SJSA1 (cell line): ENCODE measurements around the gene MFSD2B. TPM values are rescaled to one million over a fixed set of nuclear protein-coding genes. Genes with fewer than 3 reads are reported as not detected.
"Not testable (repeated sequence)": the region's sequence is repeated elsewhere in the genome, so short reads cannot be mapped to it uniquely, and the experiment has no call there.

Experiments used
- DNase-seq, 2 experiments: peaks; one replicate each; pipeline ENCODE4 v3.0.0-alpha.2; 2015 to 2020; ENCODE audit warnings: low spot score in 2 of 2, low read depth in 1 of 2
- H3K27ac ChIP-seq: fragments of 250-450 bp; sonication (Bioruptor Pico); 2 replicates; pipeline ENCODE4 v1.5.1; 2020; ENCODE audit warnings: mild to moderate bottlenecking, moderate library complexity
- H3K27me3 ChIP-seq: fragments of 250-450 bp; sonication (Bioruptor Pico); replicated peaks from 2 replicates; pipeline ENCODE4 v1.5.1; 2020; ENCODE audit warnings: mild to moderate bottlenecking, moderate library complexity
- H3K36me3 ChIP-seq: fragments of 250-450 bp; sonication (Bioruptor Pico); 2 replicates; pipeline ENCODE4 v1.5.1; 2020; ENCODE audit warnings: mild to moderate bottlenecking
- H3K4me1 ChIP-seq: fragments of 250-450 bp; sonication (Bioruptor Pico); replicated peaks from 2 replicates; pipeline ENCODE4 v1.6.1; 2021; ENCODE audit warnings: mild to moderate bottlenecking
- H3K4me3 ChIP-seq: fragments of 250-450 bp; sonication (Bioruptor Pico); 2 replicates; pipeline ENCODE4 v1.5.1; 2020; ENCODE audit warnings: mild to moderate bottlenecking
- H3K9me3 ChIP-seq: fragments of 250-450 bp; sonication (Bioruptor Pico); replicated peaks from 2 replicates; pipeline ENCODE4 v1.5.1; 2020; ENCODE audit warnings: mild to moderate bottlenecking
- total RNA-seq: library from RNA; depleted of rRNA; stranded (reverse); fragments of >200 nt; shearing (Covaris generic); gene quantifications from 2 replicates; pipeline ENCODE4 v1.2.3, GENCODE V29; 2014

The MFSD2B gene
- total RNA-seq, 1 experiment from 2014 or later = not detected

DNA sequence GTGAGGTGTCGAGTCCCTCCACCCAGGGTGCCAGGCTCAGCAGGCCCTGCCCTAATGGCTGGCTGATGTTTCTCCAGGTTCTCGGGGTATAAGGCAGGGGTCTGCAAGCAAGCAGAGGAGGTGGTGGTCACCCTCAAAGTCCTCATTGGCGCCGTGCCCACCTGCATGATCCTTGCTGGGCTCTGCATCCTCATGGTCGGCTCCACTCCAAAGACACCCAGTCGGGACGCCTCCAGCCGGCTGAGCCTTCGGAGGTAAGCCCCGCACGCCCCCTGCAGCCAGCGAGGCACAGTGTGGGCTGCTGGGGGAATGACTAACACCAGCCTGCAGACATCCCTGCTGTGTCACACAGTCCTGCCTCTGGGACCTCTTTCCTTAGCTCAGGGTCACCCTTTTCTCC, 14.1 kb downstream of the MFSD2B start:
- H3K4me3 ChIP-seq = no peak overlapping the region
- no peaks in the 10 kb centered on the region; the same call in 1 of the 2 replicates for H3K9me3 ChIP-seq
- no peak overlapping the region for H3K27ac ChIP-seq
- H3K27me3 ChIP-seq = no peaks in the 10 kb centered on the region
- peak in 1 of 2 experiments; percentile 63 for DNase-seq
- peaks cover 61% of the 10 kb centered on the region for H3K36me3 ChIP-seq
- no peaks in the 10 kb centered on the region for H3K4me1 ChIP-seq

- H3K36me3 ChIP-seq = peaks cover 72% of the 10 kb centered on the region
- H3K4me3 ChIP-seq = no peak overlapping the region
- no peaks in the 10 kb centered on the region for H3K27me3 ChIP-seq
- peak in 1 of 2 experiments; percentile 25 for DNase-seq
- peaks cover under 1% of the 10 kb centered on the region for H3K4me1 ChIP-seq
- H3K27ac ChIP-seq = no peak overlapping the region
- H3K9me3 ChIP-seq = no peaks in the 10 kb centered on the region; the same call in 1 of the 2 replicates
These were observed 15.2 kb downstream of the MFSD2B start for GRCh38 chr2:24024996-24025663.

GRCh38 chr2:24026233-24026632, 16.3 kb downstream of the MFSD2B start:
- DNase-seq = peak in 1 of 2 experiments; percentile 7
- Histone ChIP-seq H3K4me1 (peaks cover 11% of the 10 kb centered on the region), H3K36me3 (peaks cover 82% of the 10 kb centered on the region), H3K27ac (no peak overlapping the region), H3K9me3 (no peaks in the 10 kb centered on the region; the same call in 1 of the 2 replicates), H3K4me3 (no peak overlapping the region), H3K27me3 (no peaks in the 10 kb centered on the region)

- no peaks in the 10 kb centered on the region for H3K9me3 ChIP-seq
- H3K27me3 ChIP-seq = no peaks in the 10 kb centered on the region
- H3K4me1 ChIP-seq = no peaks in the 10 kb centered on the region
- no peak overlapping the region for H3K4me3 ChIP-seq
- peaks cover 34% of the 10 kb centered on the region for H3K36me3 ChIP-seq
- no peak for DNase-seq
- H3K27ac ChIP-seq = no peak overlapping the region
These were observed 29.1 kb downstream of the MFSD2B start for GRCh38 chr2:24038786-24039499.

DNA sequence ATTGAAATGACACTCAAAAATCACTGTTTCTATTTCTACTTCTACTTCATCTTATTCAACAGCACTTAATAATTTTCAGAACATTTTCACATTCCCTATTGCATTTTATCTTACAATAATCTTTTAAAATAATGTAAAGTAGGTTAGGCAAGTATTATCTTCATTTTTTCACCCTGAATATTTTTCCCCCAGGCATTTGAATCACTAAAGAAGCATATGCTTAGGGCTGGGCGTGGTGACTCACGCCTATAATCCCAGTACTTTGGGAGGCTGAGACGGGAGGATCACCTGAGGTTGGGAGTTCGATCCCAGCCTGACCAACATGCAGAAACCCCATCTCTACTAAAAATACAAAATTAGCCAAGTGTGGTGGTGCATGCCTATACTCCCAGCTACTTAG, 30.6 kb downstream of the MFSD2B start:
- no peaks in the 10 kb centered on the region for H3K4me1 ChIP-seq
- peaks cover 34% of the 10 kb centered on the region for H3K36me3 ChIP-seq
- no peaks in the 10 kb centered on the region for H3K27me3 ChIP-seq
- DNase-seq = no peak
- H3K27ac ChIP-seq = no peak overlapping the region
- H3K4me3 ChIP-seq = no peak overlapping the region
- no peaks in the 10 kb centered on the region for H3K9me3 ChIP-seq

- not testable (repeated sequence) for H3K9me3 ChIP-seq, H3K4me3 ChIP-seq, DNase-seq, H3K4me1 ChIP-seq, H3K27me3 ChIP-seq, H3K27ac ChIP-seq
- H3K36me3 ChIP-seq = peaks cover 17% of the 10 kb centered on the region
These were observed 33.2 kb downstream of the MFSD2B start for GRCh38 chr2:24043133-24043532.

- Histone ChIP-seq H3K4me3 (peak overlapping the region; percentile 54), H3K4me1 (peaks cover 13% of the 10 kb centered on the region), H3K27me3 (no peaks in the 10 kb centered on the region), H3K9me3 (no peaks in the 10 kb centered on the region), H3K27ac (no peak overlapping the region), H3K36me3 (no peaks in the 10 kb centered on the region; the same call in 1 of the 2 replicates)
- no peak for DNase-seq
These were observed 35.9 kb downstream of the MFSD2B start for GRCh38 chr2:24045511-24046508.

DNA sequence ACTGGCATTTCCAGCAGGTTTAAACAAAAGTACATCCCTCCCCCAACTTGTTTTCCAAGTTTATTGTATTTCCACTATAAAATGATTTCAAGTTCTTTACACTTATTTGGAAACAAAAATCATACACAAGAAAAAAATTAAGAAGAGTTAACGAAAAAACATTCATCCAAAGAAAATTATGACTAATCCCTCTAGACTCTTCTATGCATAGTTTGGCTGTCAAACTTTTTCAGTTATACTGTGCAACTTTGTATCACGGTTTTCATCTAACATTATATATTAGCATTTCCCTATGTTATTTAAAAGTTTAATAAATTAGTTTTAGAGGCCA, 36.7 kb downstream of the MFSD2B start:
- H3K27ac ChIP-seq = no peak overlapping the region; the same call in 1 of the 2 replicates
- no peaks in the 10 kb centered on the region; the same call in 1 of the 2 replicates for H3K36me3 ChIP-seq
- H3K27me3 ChIP-seq = no peaks in the 10 kb centered on the region
- H3K4me1 ChIP-seq = peaks cover 13% of the 10 kb centered on the region
- H3K9me3 ChIP-seq = no peaks in the 10 kb centered on the region
- DNase-seq = no peak
- H3K4me3 ChIP-seq = peak overlapping the region; percentile 54

DNA sequence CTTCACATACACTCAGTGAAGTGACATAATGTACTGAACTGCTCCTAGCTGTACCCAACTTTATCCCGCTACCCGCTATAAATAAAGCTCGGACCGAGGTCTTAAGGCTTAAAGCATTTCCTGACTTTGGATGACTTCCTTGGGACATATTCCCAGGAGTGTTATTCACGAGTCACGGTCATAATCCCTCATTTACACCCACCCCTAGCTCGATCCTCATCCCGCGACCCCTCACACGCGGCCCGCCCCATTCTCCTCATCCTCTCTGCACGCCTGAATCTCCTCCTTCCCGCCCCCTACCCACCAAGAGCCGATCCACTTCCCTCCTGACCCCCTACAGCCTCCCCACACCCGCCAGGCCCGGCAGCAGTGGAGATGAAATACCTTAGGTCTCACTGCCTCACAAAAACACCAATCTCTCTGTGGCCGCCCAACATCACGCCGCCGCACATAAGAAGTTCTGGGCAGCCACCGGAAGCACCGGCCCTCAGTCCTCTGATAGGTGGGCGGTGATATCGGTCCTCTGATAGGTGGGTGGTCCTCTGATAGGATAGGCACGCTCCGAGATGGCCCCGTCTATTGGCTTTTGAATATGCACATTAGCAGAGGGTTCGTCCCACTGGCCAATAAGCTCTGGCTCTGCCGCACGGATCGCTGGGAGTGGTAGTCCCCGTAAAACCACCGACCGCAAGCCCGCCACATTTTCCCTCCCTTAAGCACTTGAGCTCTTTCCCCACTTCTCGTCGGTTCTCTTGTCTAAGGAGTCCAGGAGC, 37.2 kb downstream of the MFSD2B start, which contains the start of gene WDCP:
TSS of gene WDCP (minus strand) at position 462 of the 773 bp plus-strand sequence. CDS start 7,897 bp downstream, outside the sequence.
- H3K4me1 ChIP-seq = peaks cover 13% of the 10 kb centered on the region
- peak within 1 kb of the TSS; percentile 24; the same call in 1 of the 2 replicates for H3K27ac ChIP-seq
- peak within 1 kb of the TSS; percentile 54 for H3K4me3 ChIP-seq
- no peaks in the 10 kb centered on the region for H3K27me3 ChIP-seq
- H3K36me3 ChIP-seq = no peaks in the 10 kb centered on the region; the same call in 1 of the 2 replicates
- H3K9me3 ChIP-seq = no peaks in the 10 kb centered on the region
- peak; percentile 91 to 98 for DNase-seq

DNA sequence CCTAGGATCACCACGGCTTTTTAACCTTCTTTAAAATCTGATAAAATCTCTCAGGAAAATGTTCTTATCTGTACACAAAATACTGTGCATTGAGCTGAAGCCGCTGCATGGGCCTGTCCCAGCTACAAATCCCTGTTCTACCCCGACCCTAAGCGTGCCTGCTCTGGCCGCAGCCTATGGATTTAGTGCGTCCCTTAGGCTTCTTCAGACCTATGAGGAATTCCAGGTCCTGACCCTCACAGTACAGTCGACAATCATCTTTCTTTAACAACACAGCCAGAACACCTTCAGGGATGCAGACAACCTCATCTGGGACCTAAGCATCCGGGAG, 37.8 kb downstream of the MFSD2B start:
- Histone ChIP-seq H3K4me1 (peaks cover 15% of the 10 kb centered on the region), H3K36me3 (no peaks in the 10 kb centered on the region; the same call in 1 of the 2 replicates), H3K4me3 (no peak overlapping the region), H3K9me3 (no peaks in the 10 kb centered on the region), H3K27ac (no peak overlapping the region), H3K27me3 (no peaks in the 10 kb centered on the region)
- no peak for DNase-seq

- Histone ChIP-seq H3K4me3 (peak overlapping the region; percentile 56), H3K27ac (no peak overlapping the region), H3K36me3 (no peaks in the 10 kb centered on the region), H3K4me1 (peaks cover 24% of the 10 kb centered on the region), H3K9me3 (no peaks in the 10 kb centered on the region), H3K27me3 (no peaks in the 10 kb centered on the region)
- no peak for DNase-seq
These were observed 39.0 kb downstream of the MFSD2B start for GRCh38 chr2:24048769-24049484.

- Histone ChIP-seq H3K4me3 (peak within 1 kb of the TSS; percentile 56), H3K4me1 (peaks cover 24% of the 10 kb centered on the region), H3K9me3 (no peaks in the 10 kb centered on the region), H3K36me3 (no peaks in the 10 kb centered on the region), H3K27ac (no peak within 1 kb of the TSS), H3K27me3 (no peaks in the 10 kb centered on the region)
- DNase-seq = peak; percentile 25 to 76
These were observed 39.7 kb downstream of the MFSD2B start, which contains the start of gene FKBP1B for GRCh38 chr2:24049485-24050021. Gene FKBP1B, plus strand, starts transcription at chr2:24049741. Its CDS starts 109 bp downstream, at chr2:24049850.
